ENCODE data around the gene SPRYD7.
A peak's percentile ranks its signal among the peaks of the same experiment; 100 is the strongest.
"Not testable (repeated sequence)": the region's sequence is repeated elsewhere in the genome, so short reads cannot be mapped to it uniquely, and the experiment has no call there.

SPRYD7 gene

GRCh38 chr13:49936075-49936967, at the start of gene SPRYD7:
Gene SPRYD7, minus strand, starts transcription at chr13:49936340. Its CDS starts 105 bp downstream, at chr13:49936235.
- DNase-seq, result peak; percentile 83

- no peak for DNase-seq
These were observed 49.0 kb upstream of the SPRYD7 start for GRCh38 chr13:49985129-49985528.

- no peak for DNase-seq
These were observed 44.1 kb upstream of the SPRYD7 start for GRCh38 chr13:49980266-49980665.

GRCh38 chr13:49977992-49978391, 41.9 kb upstream of the SPRYD7 start:
- no peak for DNase-seq

GRCh38 chr13:49976314-49977258, 40.4 kb upstream of the SPRYD7 start:
- DNase-seq, result peak; percentile 24

- DNase-seq, result no peak
These were observed 39.7 kb upstream of the SPRYD7 start for GRCh38 chr13:49975826-49976225.

GRCh38 chr13:49972709-49973108, 36.6 kb upstream of the SPRYD7 start:
- DNase-seq, result no peak

GRCh38 chr13:49967456-49967855, 31.3 kb upstream of the SPRYD7 start:
- DNase-seq, result no peak

- DNase-seq, result no peak
These were observed 22.2 kb upstream of the SPRYD7 start for GRCh38 chr13:49958321-49958720.

- no peak for DNase-seq
These were observed 20.0 kb upstream of the SPRYD7 start for GRCh38 chr13:49956131-49956530.

- DNase-seq, result no peak
These were observed 18.7 kb upstream of the SPRYD7 start for GRCh38 chr13:49954674-49955455.

GRCh38 chr13:49953560-49953959, 17.4 kb upstream of the SPRYD7 start:
- DNase-seq, result no peak

GRCh38 chr13:49951754-49952535, 15.8 kb upstream of the SPRYD7 start:
- DNase-seq, result no peak

- not testable (repeated sequence) for DNase-seq
These were observed 12.7 kb upstream of the SPRYD7 start for GRCh38 chr13:49948777-49949270.

- DNase-seq, result no peak
These were observed 3.2 kb upstream of the SPRYD7 start for GRCh38 chr13:49939321-49939720.

- no peak for DNase-seq
These were observed 2.8 kb upstream of the SPRYD7 start for GRCh38 chr13:49938921-49939320.

GRCh38 chr13:49938314-49938713, 2.2 kb upstream of the SPRYD7 start:
- DNase-seq, result no peak

GRCh38 chr13:49936968-49937273, 781 bp upstream of the SPRYD7 start:
- no peak for DNase-seq

GRCh38 chr13:49935171-49936074, 717 bp downstream of the SPRYD7 start:
- peak; percentile 4 for DNase-seq

GRCh38 chr13:49933511-49933910, 2.6 kb downstream of the SPRYD7 start:
- no peak for DNase-seq

- no peak for DNase-seq
These were observed 3.3 kb downstream of the SPRYD7 start for GRCh38 chr13:49932868-49933267.
